Psoas muscle (tissue), 8 donors: Measurements from ENCODE around the gene ALPK3. TPM values are rescaled to one million over a fixed set of nuclear protein-coding genes. Genes with fewer than 3 reads are reported as not detected.

Source experiments
- ATAC-seq, 4 donors: fragments of 200-7000 bp; cut with Tn5 transposase; one replicate each; pipeline ENCODE4 v1.9.1; 2020; ENCODE audit warnings: moderate library complexity in 3 of 4, mild to moderate bottlenecking in 2 of 4
- DNase-seq, 2 donors: peaks; one replicate each; pipeline ENCODE4 v3.0.0-alpha.2; 2020
- H3K27ac ChIP-seq: fragments of 200-600 bp; one replicate; pipeline ENCODE4 v1.8.0; 2022
- H3K27me3 ChIP-seq, 3 donors: fragments of 200-600 bp in 1 of 3; one replicate each; pipeline versions ENCODE4 v1.6.1 to v1.8.0; 2013 to 2022; ENCODE audit warnings: low read length in 2 of 3, mild to moderate bottlenecking in 2 of 3, moderate library complexity in 1 of 3; ENCODE audit not compliant: insufficient read depth in 3 of 3
- H3K36me3 ChIP-seq, 2 donors: fragments of 200-600 bp in 1 of 2; one replicate each; pipeline versions ENCODE4 v1.6.1 to v1.8.0; 2013 to 2022; ENCODE audit warnings: low read depth in 1 of 2, mild to moderate bottlenecking in 1 of 2, moderate library complexity in 1 of 2; ENCODE audit not compliant: insufficient read depth in 1 of 2
- H3K4me1 ChIP-seq: fragments of 200-600 bp; one replicate; pipeline ENCODE4 v1.8.0; 2022
- H3K4me3 ChIP-seq: fragments of 200-600 bp; one replicate; pipeline ENCODE4 v1.8.0; 2022; ENCODE audit warnings: mild to moderate bottlenecking
- H3K9me3 ChIP-seq: fragments of 200-600 bp; one replicate; pipeline ENCODE4 v1.8.0; 2022
- WGBS, 3 donors: extraction: QIAGEN DNeasy Blood & Tissue Kit; methylation state at CpG; one replicate each; pipeline versions ENCODE4 v1.1.6 to v1.1.7; 2013; 5-methylcytosine and 5-hydroxymethylcytosine counted together
- intact Hi-C, 2 donors: fragments of 100-400 bp; cut with DNase I; formaldehyde crosslinking; loops; one replicate each; pipeline versions ENCODE4 v1.11.0 to v1.14.2; 2022
- polyA plus RNA-seq, 3 donors: library from polyadenylated mRNA; stranded (reverse); fragments of 200-250 nt; gene quantifications; one replicate each; pipeline ENCODE4 v1.2.3, GENCODE V29; 2013
- total RNA-seq, 4 donors: library from RNA; stranded (reverse); fragmentation: NEBNext Ultra II Directional in 2 of 4; extraction: Animal tissue kit (Norgen Biotek cat#: 25700) in 2 of 4; gene quantifications; one replicate each; pipeline versions ENCODE4 v1.2.1 to v1.2.4, GENCODE V29; 2021 to 2023
- TF ChIP-seq, protein P1 (sequence below): fragments of 200-600 bp; IDR thresholded peaks from one replicate; pipeline ENCODE4 v1.8.0; 2022; ENCODE audit warnings: antibody characterized with exemption
- donor health status: healthy with polysubstance abuse.
- donor health status: DM: no; HTN: no; CAD: no; lungs with moderate emphysema.
- donor health status: Bipolar disorder and iron deficiency.
- donor health status: healthy.
- donor health status: DM: yes; HTN: yes; CAD: no.
- donor health status: DM: no; HTN: no; CAD: no.
- donor health status: DM: no; HTN: no; CAD: no.
- donor health status: DM: yes; HTN: yes; CAD: no.

The ALPK3 gene
- total and polyA plus RNA-seq, 7 donors, result 75.7 to 461 (median 245) TPM

DNA sequence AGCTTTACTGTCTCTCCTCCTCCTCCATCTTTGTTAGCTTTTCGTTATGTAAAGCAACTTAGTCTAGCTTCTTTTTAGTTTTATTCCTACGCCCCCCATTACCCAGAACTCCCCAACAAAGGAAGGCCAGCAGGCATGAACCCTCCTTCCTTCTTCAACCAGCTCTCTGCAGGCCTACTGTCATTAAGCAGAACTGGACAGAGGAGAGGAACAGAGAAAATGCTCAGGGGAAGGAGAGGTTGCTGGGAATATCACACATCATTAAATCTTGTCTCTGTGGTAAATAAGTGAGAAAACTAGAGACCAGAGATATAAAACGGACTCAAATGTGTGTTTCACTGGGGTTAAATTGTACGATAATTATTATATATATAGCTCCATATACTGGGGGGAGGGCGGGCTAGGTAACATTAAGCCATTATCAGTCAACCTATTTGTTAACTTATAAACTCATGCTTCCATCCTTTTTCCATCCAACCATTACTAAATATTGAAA, 48.0 kb downstream of the ALPK3 start:
- H3K4me1 ChIP-seq, result peaks cover 5% of the 10 kb centered on the region
- 92 to 94% (median 93%) methylated on average over 5 of the region's 5 CpGs for WGBS, 3 donors
- DNase-seq (no peak), ATAC-seq (no peak)
- peaks cover 0 to 100% of the 10 kb centered on the region in 2 donors for H3K36me3 ChIP-seq
- H3K9me3 ChIP-seq, result no peaks in the 10 kb centered on the region
- intact Hi-C loops, result no loop called here
- H3K27me3 ChIP-seq, result no peaks in the 10 kb centered on the region
- H3K4me3 ChIP-seq, result no peak overlapping the region
- TF ChIP-seq, protein P1, sequence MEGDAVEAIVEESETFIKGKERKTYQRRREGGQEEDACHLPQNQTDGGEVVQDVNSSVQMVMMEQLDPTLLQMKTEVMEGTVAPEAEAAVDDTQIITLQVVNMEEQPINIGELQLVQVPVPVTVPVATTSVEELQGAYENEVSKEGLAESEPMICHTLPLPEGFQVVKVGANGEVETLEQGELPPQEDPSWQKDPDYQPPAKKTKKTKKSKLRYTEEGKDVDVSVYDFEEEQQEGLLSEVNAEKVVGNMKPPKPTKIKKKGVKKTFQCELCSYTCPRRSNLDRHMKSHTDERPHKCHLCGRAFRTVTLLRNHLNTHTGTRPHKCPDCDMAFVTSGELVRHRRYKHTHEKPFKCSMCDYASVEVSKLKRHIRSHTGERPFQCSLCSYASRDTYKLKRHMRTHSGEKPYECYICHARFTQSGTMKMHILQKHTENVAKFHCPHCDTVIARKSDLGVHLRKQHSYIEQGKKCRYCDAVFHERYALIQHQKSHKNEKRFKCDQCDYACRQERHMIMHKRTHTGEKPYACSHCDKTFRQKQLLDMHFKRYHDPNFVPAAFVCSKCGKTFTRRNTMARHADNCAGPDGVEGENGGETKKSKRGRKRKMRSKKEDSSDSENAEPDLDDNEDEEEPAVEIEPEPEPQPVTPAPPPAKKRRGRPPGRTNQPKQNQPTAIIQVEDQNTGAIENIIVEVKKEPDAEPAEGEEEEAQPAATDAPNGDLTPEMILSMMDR, result no peak
- no peak overlapping the region for H3K27ac ChIP-seq

DNA sequence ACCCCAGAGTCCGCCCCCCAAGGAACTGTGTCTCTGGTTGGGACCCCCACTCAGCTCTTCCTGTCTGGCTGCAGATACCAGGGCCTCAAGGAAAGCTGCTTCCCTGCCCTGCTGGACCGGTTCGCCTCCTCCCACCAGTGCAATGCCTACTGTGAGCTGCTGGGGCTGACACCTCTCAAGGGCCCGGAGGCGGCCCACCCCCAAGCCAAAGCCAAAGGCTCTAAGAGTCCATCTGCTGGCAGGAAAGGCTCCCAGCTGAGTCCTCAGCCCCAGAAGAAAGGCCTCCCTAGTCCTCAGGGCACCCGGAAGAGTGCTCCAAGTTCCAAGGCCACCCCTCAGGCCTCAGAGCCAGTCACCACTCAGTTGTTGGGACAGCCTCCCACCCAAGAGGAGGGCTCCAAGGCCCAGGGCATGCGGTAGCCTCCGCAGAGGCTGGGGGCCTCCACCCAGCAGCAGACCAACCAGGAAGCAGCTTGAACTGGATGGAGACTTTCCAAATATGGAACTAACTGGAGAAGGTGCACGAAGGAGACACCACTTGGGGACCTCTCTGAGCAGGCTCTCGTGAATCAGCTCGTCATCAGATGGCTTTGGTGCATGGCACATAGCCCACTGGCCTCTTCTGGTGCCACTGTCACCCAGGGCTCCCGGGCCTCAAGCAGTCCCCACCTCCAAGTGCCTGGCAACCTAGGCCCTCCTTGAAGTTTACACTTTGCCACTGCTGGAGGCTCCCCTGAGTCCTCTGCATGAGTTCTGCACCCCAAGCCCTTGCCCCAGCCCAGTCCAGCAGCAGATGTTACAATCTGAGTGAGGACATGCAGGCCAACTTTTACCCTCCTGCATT, 51.1 kb downstream of the ALPK3 start:
- Histone ChIP-seq H3K27me3 (no peaks in the 10 kb centered on the region), H3K36me3 (peaks cover 0 to 78% of the 10 kb centered on the region in 2 donors), H3K9me3 (no peaks in the 10 kb centered on the region), H3K4me3 (no peak overlapping the region), H3K4me1 (peaks cover 19% of the 10 kb centered on the region), H3K27ac (no peak overlapping the region)
- TF ChIP-seq, protein P1, result no peak
- no peak for ATAC-seq
- intact Hi-C loops, result no loop called here
- DNase-seq, result no peak
- WGBS, 3 donors, result 71 to 81% (median 73%) methylated on average over 12 of the region's 12 CpGs

DNA sequence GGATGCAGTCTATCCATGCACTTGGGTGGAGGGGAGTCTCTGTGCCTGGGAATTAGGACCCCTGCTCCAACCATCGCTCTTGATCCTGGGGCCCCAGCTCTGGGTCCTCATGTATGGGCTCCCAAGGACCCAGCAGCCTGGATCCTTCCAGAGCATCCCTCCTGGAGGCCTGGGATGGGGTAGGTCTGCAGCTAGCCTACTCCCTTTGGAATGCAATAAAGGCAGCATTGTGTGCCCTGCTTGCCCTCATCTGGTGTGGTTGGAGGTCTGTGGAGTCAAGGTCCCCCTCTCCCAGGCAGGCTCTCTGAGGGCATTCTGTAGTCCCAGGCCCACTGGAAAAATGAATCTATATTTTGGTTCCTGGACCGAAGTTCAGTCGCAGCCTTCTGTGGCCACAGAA, 52.4 kb downstream of the ALPK3 start:
- DNase-seq, result no peak
- 93 to 100% (median 100%) methylated on average over 3 of the region's 3 CpGs for WGBS, 3 donors
- Histone ChIP-seq H3K9me3 (no peaks in the 10 kb centered on the region), H3K4me1 (peaks cover 14% of the 10 kb centered on the region), H3K36me3 (peaks cover 0 to 65% of the 10 kb centered on the region in 2 donors), H3K27me3 (no peaks in the 10 kb centered on the region), H3K4me3 (no peak overlapping the region), H3K27ac (no peak overlapping the region)
- intact Hi-C loops, result no loop called here
- no peak for ATAC-seq
- TF ChIP-seq, protein P1, result no peak

DNA sequence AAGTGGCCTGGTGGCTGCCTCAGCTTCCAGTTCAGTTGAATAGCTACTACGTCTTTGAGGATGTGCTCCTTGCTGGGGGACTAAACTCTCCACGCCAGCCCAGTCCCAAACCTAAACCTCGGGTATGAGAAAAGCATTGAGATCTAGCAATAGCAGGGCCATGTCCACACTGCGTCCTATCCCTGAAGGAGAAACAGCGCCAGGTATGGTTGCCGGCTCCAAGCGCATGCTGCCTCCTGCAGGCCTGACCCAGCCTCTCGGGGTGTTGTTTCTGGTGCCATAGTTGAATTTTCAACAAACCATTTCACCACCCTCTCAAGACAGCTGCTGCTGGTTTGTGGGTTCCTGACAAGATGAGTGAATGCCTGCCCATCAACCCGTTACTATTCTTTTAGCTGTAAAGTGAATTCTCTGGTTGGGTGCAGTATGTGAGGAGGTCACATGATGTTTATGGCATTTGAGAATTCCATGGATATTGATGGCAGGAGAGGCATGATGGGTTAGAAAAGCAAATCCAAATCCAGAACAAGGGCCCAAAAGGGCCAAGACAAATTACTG, 54.4 kb downstream of the ALPK3 start:
- Histone ChIP-seq H3K4me3 (no peak overlapping the region), H3K36me3 (peaks cover 0 to 45% of the 10 kb centered on the region in 2 donors), H3K27me3 (no peaks in the 10 kb centered on the region), H3K4me1 (peaks cover 19% of the 10 kb centered on the region), H3K27ac (peak overlapping the region; percentile 63), H3K9me3 (no peaks in the 10 kb centered on the region)
- intact Hi-C loops, result no loop called here
- DNase-seq (no peak), ATAC-seq (peak; percentile 15 to 36 (median 29))
- WGBS, 3 donors, result 70 to 85% (median 73%) methylated on average over 9 of the region's 9 CpGs
- TF ChIP-seq, protein P1, result no peak
